GM23338 (cell line): ENCODE data around the gene MVP. TPM values are rescaled to one million over a fixed set of nuclear protein-coding genes. Genes with fewer than 3 reads are reported as not detected.

Experiments
- ATAC-seq: fragments of 200-7000 bp; cut with Tn5 transposase; 3 replicates; pipeline ENCODE4 v1.9.1; 2020
- DNase-seq: peaks from one replicate; pipeline ENCODE4 v3.0.0-alpha.2; 2015; ENCODE audit warnings: low spot score
- H2AFZ ChIP-seq: fragments of 200-600 bp; sonication (generic); 2 replicates; pipeline ENCODE4 v1.8.0; 2016; ENCODE audit warnings: antibody characterized with exemption, mild to moderate bottlenecking, moderate library complexity
- H3F3A ChIP-seq: fragments of 200-600 bp; sonication (generic); replicated peaks from 2 replicates; pipeline ENCODE4 v1.8.0; 2017; ENCODE audit warnings: antibody characterized with exemption, mixed run types, low read depth
- H3K27ac ChIP-seq: fragments of 200-600 bp; sonication (generic); 2 replicates; pipeline ENCODE4 v1.6.1; 2016; ENCODE audit warnings: low read depth
- H3K27me3 ChIP-seq: fragments of 200-600 bp; sonication (generic); 2 replicates; pipeline ENCODE4 v1.8.0; 2016; ENCODE audit warnings: mild to moderate bottlenecking, mixed run types, moderate library complexity; ENCODE audit not compliant: insufficient read depth
- H3K36me3 ChIP-seq: fragments of 200-600 bp; sonication (generic); 2 replicates; pipeline ENCODE4 v1.8.0; 2016; ENCODE audit warnings: mild to moderate bottlenecking; ENCODE audit not compliant: insufficient read depth
- H3K4me1 ChIP-seq: fragments of 200-600 bp; sonication (generic); 2 replicates; pipeline ENCODE4 v1.8.0; 2016; ENCODE audit warnings: mild to moderate bottlenecking, moderate library complexity; ENCODE audit not compliant: insufficient read depth
- H3K4me2 ChIP-seq: fragments of 200-600 bp; sonication (generic); 2 replicates; pipeline ENCODE4 v1.7.1; 2017; ENCODE audit warnings: mixed run types
- H3K4me3 ChIP-seq: fragments of 200-600 bp; sonication (generic); 2 replicates; pipeline ENCODE4 v1.6.1; 2016; ENCODE audit warnings: mixed run types
- H3K79me2 ChIP-seq: fragments of 200-600 bp; sonication (generic); replicated peaks from 2 replicates; pipeline ENCODE4 v1.8.0; 2017; ENCODE audit warnings: mild to moderate bottlenecking; ENCODE audit not compliant: insufficient read depth
- H3K9me2 ChIP-seq: fragments of 200-600 bp; sonication (generic); 2 replicates; pipeline ENCODE4 v1.8.0; 2017; ENCODE audit not compliant: insufficient read depth
- H4K20me1 ChIP-seq: fragments of 200-600 bp; sonication (generic); replicated peaks from 2 replicates; pipeline ENCODE4 v1.8.0; 2017; ENCODE audit warnings: mild to moderate bottlenecking; ENCODE audit not compliant: insufficient read depth
- H3K27ac Mint-ChIP-seq: 2 replicates; pipeline ENCODE4 v1.8.0; 2020; ENCODE audit warnings: inconsistent platforms, mild to moderate bottlenecking, moderate library complexity, mixed read lengths
- H3K27me3 Mint-ChIP-seq: 3 replicates; pipeline ENCODE4 v1.8.0; 2022; ENCODE audit warnings: low read depth, mild to moderate bottlenecking, moderate library complexity, mixed read lengths, inconsistent platforms; ENCODE audit not compliant: insufficient read depth, poor library complexity
- H3K36me3 Mint-ChIP-seq: 3 replicates; pipeline ENCODE4 v1.8.0; 2021; ENCODE audit warnings: low read depth, mild to moderate bottlenecking, inconsistent platforms, moderate library complexity, mixed read lengths
- H3K4me1 Mint-ChIP-seq: 3 replicates; pipeline ENCODE4 v1.8.0; 2020; ENCODE audit warnings: mild to moderate bottlenecking, inconsistent platforms, mixed read lengths
- H3K4me3 Mint-ChIP-seq: 3 replicates; pipeline ENCODE4 v1.8.0; 2021; ENCODE audit warnings: moderate library complexity, mild to moderate bottlenecking, inconsistent platforms, mixed read lengths
- H3K9me3 Mint-ChIP-seq: 3 replicates; pipeline ENCODE4 v1.8.0; 2020; ENCODE audit warnings: moderate library complexity, mild to moderate bottlenecking, inconsistent platforms, mixed read lengths
- CREB1 ChIP-seq: fragments of 250-450 bp; sonication (Bioruptor Pico); IDR thresholded peaks from 2 replicates; pipeline ENCODE4 v1.5.0; 2020; ENCODE audit warnings: low read depth, mild to moderate bottlenecking, moderate library complexity
- EZH2 ChIP-seq: fragments of 200-600 bp; sonication (generic); IDR thresholded peaks from one replicate; pipeline ENCODE4 v1.8.0; 2017; ENCODE audit warnings: antibody characterized with exemption, mild to moderate bottlenecking, low read depth; ENCODE audit not compliant: unreplicated experiment
- JUNB ChIP-seq: IDR thresholded peaks from one replicate; pipeline ENCODE4 v1.6.1; 2016; ENCODE audit warnings: antibody characterized with exemption; ENCODE audit not compliant: unreplicated experiment
- POLR2AphosphoS5 ChIP-seq: IDR thresholded peaks from 2 replicates; pipeline ENCODE4 v1.6.1; 2016; ENCODE audit warnings: antibody characterized with exemption, low read depth
- ZNF114 ChIP-seq: fragments of 250-450 bp; sonication (Bioruptor Pico); IDR thresholded peaks from 2 replicates; pipeline ENCODE4 v1.5.0; 2020; ENCODE audit warnings: mild to moderate bottlenecking, moderate library complexity
- ZNF331 ChIP-seq: fragments of 250-450 bp; sonication (Bioruptor Pico); IDR thresholded peaks from 2 replicates; pipeline ENCODE4 v1.5.0; 2020; ENCODE audit warnings: low read depth, mild to moderate bottlenecking, moderate library complexity
- polyA plus RNA-seq: library from polyadenylated mRNA; unstranded; fragments of >200 nt; fragmentation: Nextera tagmentation; extraction: Ambion mirVana; gene quantifications from 2 replicates; pipeline ENCODE4 v1.2.1, GENCODE V29; 2016
- total RNA-seq: library from RNA; depleted of rRNA; stranded (reverse); fragments of >200 nt; shearing (Covaris generic); gene quantifications from 2 replicates; pipeline ENCODE4 v1.2.3, GENCODE V29; 2014
- TF ChIP-seq, protein P1 (sequence below): fragments of 250-450 bp; sonication (Bioruptor Pico); IDR thresholded peaks from 2 replicates; pipeline ENCODE4 v1.5.0; 2020; ENCODE audit warnings: mild to moderate bottlenecking, moderate library complexity
- TF ChIP-seq, protein P2 (sequence below), 2 experiments: fragments of 200-600 bp in 1 of 2; sonication (generic) in 1 of 2; conservative IDR thresholded peaks; 2 replicates each; pipeline versions ENCODE4 v1.5.1 to v1.6.1; 2016 to 2017; ENCODE audit warnings: antibody characterized with exemption in 2 of 2, low read depth in 2 of 2, mild to moderate bottlenecking in 2 of 2, moderate library complexity in 1 of 2

The MVP gene
- total and polyA plus RNA-seq, 2 experiments from 2014 or later: 1.4 to 3.7 TPM

DNA sequence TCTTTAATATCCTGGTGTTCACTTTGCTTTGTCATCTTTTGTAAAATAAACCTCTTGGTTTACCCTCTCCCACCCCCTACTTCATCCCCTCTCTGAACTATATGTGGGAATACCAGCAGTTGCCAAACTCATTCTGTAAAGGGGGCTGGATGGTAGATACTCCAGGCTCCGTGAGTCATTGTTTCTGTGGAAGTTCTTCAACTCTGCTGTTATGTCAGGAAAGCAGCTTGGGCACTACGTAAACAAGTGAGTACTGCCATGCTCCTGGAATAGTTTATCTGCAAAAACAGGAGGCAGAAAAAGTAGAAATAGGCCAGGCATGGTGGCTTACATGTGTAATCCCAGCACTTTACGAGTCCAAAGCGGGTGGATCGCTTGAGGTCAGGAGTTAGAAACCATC is 17.6 kb downstream of the MVP start (continued):
- TF ChIP-seq, protein P1, sequence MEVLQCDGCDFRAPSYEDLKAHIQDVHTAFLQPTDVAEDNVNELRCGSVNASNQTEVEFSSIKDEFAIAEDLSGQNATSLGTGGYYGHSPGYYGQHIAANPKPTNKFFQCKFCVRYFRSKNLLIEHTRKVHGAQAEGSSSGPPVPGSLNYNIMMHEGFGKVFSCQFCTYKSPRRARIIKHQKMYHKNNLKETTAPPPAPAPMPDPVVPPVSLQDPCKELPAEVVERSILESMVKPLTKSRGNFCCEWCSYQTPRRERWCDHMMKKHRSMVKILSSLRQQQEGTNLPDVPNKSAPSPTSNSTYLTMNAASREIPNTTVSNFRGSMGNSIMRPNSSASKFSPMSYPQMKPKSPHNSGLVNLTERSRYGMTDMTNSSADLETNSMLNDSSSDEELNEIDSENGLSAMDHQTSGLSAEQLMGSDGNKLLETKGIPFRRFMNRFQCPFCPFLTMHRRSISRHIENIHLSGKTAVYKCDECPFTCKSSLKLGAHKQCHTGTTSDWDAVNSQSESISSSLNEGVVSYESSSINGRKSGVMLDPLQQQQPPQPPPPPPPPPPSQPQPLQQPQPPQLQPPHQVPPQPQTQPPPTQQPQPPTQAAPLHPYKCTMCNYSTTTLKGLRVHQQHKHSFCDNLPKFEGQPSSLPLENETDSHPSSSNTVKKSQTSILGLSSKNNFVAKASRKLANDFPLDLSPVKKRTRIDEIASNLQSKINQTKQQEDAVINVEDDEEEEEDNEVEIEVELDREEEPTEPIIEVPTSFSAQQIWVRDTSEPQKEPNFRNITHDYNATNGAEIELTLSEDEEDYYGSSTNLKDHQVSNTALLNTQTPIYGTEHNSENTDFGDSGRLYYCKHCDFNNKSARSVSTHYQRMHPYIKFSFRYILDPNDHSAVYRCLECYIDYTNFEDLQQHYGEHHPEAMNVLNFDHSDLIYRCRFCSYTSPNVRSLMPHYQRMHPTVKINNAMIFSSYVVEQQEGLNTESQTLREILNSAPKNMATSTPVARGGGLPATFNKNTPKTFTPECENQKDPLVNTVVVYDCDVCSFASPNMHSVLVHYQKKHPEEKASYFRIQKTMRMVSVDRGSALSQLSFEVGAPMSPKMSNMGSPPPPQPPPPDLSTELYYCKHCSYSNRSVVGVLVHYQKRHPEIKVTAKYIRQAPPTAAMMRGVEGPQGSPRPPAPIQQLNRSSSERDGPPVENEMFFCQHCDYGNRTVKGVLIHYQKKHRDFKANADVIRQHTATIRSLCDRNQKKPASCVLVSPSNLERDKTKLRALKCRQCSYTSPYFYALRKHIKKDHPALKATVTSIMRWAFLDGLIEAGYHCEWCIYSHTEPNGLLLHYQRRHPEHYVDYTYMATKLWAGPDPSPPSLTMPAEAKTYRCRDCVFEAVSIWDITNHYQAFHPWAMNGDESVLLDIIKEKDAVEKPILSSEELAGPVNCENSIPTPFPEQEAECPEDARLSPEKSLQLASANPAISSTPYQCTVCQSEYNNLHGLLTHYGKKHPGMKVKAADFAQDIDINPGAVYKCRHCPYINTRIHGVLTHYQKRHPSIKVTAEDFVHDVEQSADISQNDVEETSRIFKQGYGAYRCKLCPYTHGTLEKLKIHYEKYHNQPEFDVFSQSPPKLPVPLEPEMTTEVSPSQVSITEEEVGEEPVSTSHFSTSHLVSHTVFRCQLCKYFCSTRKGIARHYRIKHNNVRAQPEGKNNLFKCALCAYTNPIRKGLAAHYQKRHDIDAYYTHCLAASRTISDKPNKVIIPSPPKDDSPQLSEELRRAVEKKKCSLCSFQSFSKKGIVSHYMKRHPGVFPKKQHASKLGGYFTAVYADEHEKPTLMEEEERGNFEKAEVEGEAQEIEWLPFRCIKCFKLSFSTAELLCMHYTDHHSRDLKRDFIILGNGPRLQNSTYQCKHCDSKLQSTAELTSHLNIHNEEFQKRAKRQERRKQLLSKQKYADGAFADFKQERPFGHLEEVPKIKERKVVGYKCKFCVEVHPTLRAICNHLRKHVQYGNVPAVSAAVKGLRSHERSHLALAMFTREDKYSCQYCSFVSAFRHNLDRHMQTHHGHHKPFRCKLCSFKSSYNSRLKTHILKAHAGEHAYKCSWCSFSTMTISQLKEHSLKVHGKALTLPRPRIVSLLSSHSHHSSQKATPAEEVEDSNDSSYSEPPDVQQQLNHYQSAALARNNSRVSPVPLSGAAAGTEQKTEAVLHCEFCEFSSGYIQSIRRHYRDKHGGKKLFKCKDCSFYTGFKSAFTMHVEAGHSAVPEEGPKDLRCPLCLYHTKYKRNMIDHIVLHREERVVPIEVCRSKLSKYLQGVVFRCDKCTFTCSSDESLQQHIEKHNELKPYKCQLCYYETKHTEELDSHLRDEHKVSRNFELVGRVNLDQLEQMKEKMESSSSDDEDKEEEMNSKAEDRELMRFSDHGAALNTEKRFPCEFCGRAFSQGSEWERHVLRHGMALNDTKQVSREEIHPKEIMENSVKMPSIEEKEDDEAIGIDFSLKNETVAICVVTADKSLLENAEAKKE (CRISPR knock-in tag): no peak
- TF ChIP-seq, protein P2, sequence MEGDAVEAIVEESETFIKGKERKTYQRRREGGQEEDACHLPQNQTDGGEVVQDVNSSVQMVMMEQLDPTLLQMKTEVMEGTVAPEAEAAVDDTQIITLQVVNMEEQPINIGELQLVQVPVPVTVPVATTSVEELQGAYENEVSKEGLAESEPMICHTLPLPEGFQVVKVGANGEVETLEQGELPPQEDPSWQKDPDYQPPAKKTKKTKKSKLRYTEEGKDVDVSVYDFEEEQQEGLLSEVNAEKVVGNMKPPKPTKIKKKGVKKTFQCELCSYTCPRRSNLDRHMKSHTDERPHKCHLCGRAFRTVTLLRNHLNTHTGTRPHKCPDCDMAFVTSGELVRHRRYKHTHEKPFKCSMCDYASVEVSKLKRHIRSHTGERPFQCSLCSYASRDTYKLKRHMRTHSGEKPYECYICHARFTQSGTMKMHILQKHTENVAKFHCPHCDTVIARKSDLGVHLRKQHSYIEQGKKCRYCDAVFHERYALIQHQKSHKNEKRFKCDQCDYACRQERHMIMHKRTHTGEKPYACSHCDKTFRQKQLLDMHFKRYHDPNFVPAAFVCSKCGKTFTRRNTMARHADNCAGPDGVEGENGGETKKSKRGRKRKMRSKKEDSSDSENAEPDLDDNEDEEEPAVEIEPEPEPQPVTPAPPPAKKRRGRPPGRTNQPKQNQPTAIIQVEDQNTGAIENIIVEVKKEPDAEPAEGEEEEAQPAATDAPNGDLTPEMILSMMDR (conservative IDR thresholded peaks at IDR 0.05; ENCODE audit: low read depth in 2 of 2): no peak
- TF ChIP-seq POLR2AphosphoS5 (no peak), EZH2 (no peak)

DNA sequence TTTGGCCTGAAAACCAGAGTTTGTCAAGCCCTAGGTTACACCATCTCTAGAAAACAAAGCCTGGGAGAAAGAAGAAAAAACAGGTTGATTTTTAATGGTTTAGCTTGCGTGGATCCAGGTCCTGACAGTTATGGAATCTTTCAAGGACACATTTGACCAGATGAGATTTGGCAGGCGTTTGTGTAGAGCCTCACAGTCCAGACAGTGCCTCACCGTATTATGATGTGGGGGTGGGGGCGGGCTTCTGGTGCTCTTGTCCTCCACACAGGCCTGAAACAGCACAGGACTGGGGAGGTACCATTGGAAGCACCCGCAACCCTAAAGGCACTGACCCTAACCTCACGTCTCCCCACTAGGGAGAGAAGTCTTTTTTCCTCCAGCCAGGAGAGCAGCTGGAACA is 19.6 kb downstream of the MVP start:
- Histone ChIP-seq H3F3A (no peaks in the 10 kb centered on the region), H3K4me2 (no peak overlapping the region), H3K4me3 (no peak overlapping the region), H3K27me3 (no peaks in the 10 kb centered on the region), H3K27ac (no peak overlapping the region), H3K36me3 (no peaks in the 10 kb centered on the region), H3K79me2 (no peaks in the 10 kb centered on the region), H2AFZ (no peak overlapping the region), H3K9me2 (no peaks in the 10 kb centered on the region), H4K20me1 (no peaks in the 10 kb centered on the region), H3K4me1 (no peaks in the 10 kb centered on the region)
- Mint-ChIP-seq H3K36me3 (no peaks in the 10 kb centered on the region), H3K27ac (no peak overlapping the region), H3K27me3 (peaks cover 6% of the 10 kb centered on the region), H3K4me1 (no peaks in the 10 kb centered on the region; the same call in 2 of the 3 replicates), H3K9me3 (no peaks in the 10 kb centered on the region), H3K4me3 (no peak overlapping the region)
- no peak for ATAC-seq
- no peak for DNase-seq
- TF ChIP-seq ZNF114 (CRISPR knock-in tag) (no peak), CREB1 (CRISPR knock-in tag) (no peak), EZH2 (no peak), JUNB (no peak), ZNF331 (CRISPR knock-in tag) (no peak)
- TF ChIP-seq, protein P1 (CRISPR knock-in tag): no peak
